Lung (tissue), 12 donors: ENCODE measurements around the gene RALGPS1. TPM values are rescaled to one million over a fixed set of nuclear protein-coding genes. Genes with fewer than 3 reads are reported as not detected.

ENCODE experiments used
- ATAC-seq: fragments of 200-7000 bp; cut with Tn5 transposase; one replicate; pipeline ENCODE4 v1.9.1; 2020; ENCODE audit warnings: moderate number of reproducible peaks; ENCODE audit not compliant: insufficient read depth, low FRiP score
- DNase-seq, 3 donors: peaks; one replicate each; pipeline ENCODE4 v3.0.0-alpha.2; 2013 to 2017
- H3K27ac ChIP-seq, 2 donors: one replicate each; pipeline ENCODE4 v1.5.1; 2013; ENCODE audit warnings: mild to moderate bottlenecking in 2 of 2, moderate library complexity in 2 of 2, control low read depth in 1 of 2, inconsistent platforms in 1 of 2, low read depth in 1 of 2, low read length in 1 of 2
- H3K27me3 ChIP-seq, 3 donors: one replicate each; pipeline ENCODE4 v1.5.1; 2013; ENCODE audit warnings: low read length in 2 of 3; ENCODE audit not compliant: control insufficient read depth in 3 of 3, insufficient read depth in 3 of 3
- H3K36me3 ChIP-seq, 4 donors: one replicate each; pipeline ENCODE4 v1.5.1; 2013; ENCODE audit warnings: low read length in 4 of 4, mild to moderate bottlenecking in 1 of 4, moderate library complexity in 1 of 4; ENCODE audit not compliant: control insufficient read depth in 4 of 4, insufficient read depth in 4 of 4
- H3K4me1 ChIP-seq, 5 donors: one replicate each; pipeline ENCODE4 v1.5.1; 2013; ENCODE audit warnings: low read length in 5 of 5, mild to moderate bottlenecking in 2 of 5, moderate library complexity in 1 of 5; ENCODE audit not compliant: control insufficient read depth in 5 of 5, insufficient read depth in 5 of 5
- H3K4me3 ChIP-seq: one replicate; pipeline ENCODE4 v1.5.1; 2013; ENCODE audit warnings: mild to moderate bottlenecking, control low read depth, moderate library complexity
- H3K9ac ChIP-seq, 2 donors: one replicate each; pipeline ENCODE4 v1.5.1; 2013; ENCODE audit warnings: low read length in 2 of 2, control low read depth in 1 of 2; ENCODE audit not compliant: insufficient read depth in 1 of 2
- H3K9me3 ChIP-seq, 4 donors: one replicate each; pipeline ENCODE4 v1.5.1; 2013; ENCODE audit warnings: low read length in 3 of 4, mild to moderate bottlenecking in 1 of 4, moderate library complexity in 1 of 4; ENCODE audit not compliant: control insufficient read depth in 4 of 4, insufficient read depth in 3 of 4
- WGBS, 2 donors: extraction: QIAGEN DNeasy Blood & Tissue Kit; methylation state at CpG; one replicate each; pipeline ENCODE4 v1.1.7; 2013; 5-methylcytosine and 5-hydroxymethylcytosine counted together
- polyA plus RNA-seq, 2 donors: library from polyadenylated mRNA; stranded (reverse); fragments of 200-250 nt; gene quantifications; one replicate each; pipeline ENCODE4 v1.2.1, GENCODE V29; 2013
- total RNA-seq, 2 donors: library from RNA; depleted of rRNA in 1 of 2; stranded (reverse); fragments of >200 nt in 1 of 2; gene quantifications; one replicate each; pipeline ENCODE4 v1.2.1, GENCODE V29; 2014 to 2021
- TF ChIP-seq, protein P1 (sequence below): IDR thresholded peaks from 2 replicates; pipeline ENCODE4 v1.5.1; 2012; ENCODE audit warnings: mild to moderate bottlenecking; ENCODE audit errors: control extremely low read depth, extremely low read depth
- donor health status: control.
- donor health status: control.
- donor health status: Bipolar disorder and iron deficiency.
- donor health status: healthy.
- donor health status: DM: yes; HTN: yes; CAD: no.

Gene RALGPS1
- total and polyA plus RNA-seq, 4 donors, result 3.5 to 30.3 (median 11.9) TPM

DNA sequence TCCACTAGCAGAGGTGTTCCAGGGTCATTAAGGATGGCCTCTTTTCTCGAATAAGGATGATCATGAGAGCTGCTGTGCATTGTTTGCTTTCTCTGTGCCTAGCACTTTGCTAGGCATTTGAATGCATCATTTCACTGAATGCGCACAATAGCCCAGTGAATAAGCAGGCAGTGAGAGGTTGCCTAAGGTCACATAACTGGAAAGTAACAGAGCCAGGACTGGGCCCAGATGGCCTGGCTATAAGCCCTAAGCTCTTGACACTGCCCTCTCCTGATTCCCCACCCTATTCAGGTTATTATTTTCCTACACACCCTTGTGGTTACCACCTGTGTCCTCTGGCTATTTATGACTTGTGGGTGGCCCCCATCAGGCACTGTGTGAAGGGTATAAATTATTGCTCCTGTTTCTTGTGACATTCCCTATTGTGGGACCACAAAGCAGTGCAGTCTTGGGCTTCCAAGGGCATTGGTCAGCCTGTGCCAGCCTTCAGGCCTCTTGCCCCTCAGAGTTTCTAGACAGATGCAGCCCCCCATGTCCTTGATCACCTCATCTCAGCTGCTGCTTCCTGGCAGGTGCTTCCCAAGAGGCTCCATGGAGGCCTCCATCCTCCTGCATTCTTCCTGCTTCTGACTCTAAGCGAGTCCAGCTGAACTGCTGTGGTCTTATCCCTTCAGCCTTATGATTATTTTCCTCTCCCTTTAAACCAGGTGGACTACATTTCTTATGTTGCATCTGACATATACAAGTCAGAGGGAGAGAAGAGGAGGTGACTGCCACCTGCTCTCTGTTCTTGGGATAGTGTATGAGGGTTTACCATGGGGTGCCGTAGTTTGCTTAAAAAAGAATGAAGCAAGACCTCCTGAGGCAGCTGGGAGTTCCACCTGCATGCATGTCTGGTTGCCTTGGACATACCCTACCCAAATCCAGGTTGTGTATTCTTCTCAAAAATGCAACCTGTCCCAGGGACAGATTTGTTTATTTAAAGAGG lies 160.3 kb downstream of the RALGPS1 start:
- H3K9me3 ChIP-seq, result peaks cover 0 to 7% (median 0%) of the 10 kb centered on the region in 4 donors
- H3K36me3 ChIP-seq, result peaks cover 0 to 3% (median 0%) of the 10 kb centered on the region in 4 donors
- TF ChIP-seq, protein P1, sequence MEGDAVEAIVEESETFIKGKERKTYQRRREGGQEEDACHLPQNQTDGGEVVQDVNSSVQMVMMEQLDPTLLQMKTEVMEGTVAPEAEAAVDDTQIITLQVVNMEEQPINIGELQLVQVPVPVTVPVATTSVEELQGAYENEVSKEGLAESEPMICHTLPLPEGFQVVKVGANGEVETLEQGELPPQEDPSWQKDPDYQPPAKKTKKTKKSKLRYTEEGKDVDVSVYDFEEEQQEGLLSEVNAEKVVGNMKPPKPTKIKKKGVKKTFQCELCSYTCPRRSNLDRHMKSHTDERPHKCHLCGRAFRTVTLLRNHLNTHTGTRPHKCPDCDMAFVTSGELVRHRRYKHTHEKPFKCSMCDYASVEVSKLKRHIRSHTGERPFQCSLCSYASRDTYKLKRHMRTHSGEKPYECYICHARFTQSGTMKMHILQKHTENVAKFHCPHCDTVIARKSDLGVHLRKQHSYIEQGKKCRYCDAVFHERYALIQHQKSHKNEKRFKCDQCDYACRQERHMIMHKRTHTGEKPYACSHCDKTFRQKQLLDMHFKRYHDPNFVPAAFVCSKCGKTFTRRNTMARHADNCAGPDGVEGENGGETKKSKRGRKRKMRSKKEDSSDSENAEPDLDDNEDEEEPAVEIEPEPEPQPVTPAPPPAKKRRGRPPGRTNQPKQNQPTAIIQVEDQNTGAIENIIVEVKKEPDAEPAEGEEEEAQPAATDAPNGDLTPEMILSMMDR, result no peak
- WGBS, 2 donors, result 61 to 75% methylated on average over 4 of the region's 4 CpGs
- peaks cover 4 to 29% (median 13%) of the 10 kb centered on the region in 5 donors for H3K4me1 ChIP-seq
- peak overlapping the region in 1 of 2 donors; percentile 64 for H3K27ac ChIP-seq
- no peak overlapping the region for H3K9ac ChIP-seq
- no peaks in the 10 kb centered on the region for H3K27me3 ChIP-seq
- H3K4me3 ChIP-seq, result no peak overlapping the region
- no peak for DNase-seq
- ATAC-seq, result no peak

GRCh38 chr9:127075624-127076372 lies 161.2 kb downstream of the RALGPS1 start:
- TF ChIP-seq, protein P1, result no peak
- peak in 2 of 3 donors; percentile 46 to 62 for DNase-seq
- H3K27ac ChIP-seq, result peak overlapping the region in 1 of 2 donors; percentile 50

DNA sequence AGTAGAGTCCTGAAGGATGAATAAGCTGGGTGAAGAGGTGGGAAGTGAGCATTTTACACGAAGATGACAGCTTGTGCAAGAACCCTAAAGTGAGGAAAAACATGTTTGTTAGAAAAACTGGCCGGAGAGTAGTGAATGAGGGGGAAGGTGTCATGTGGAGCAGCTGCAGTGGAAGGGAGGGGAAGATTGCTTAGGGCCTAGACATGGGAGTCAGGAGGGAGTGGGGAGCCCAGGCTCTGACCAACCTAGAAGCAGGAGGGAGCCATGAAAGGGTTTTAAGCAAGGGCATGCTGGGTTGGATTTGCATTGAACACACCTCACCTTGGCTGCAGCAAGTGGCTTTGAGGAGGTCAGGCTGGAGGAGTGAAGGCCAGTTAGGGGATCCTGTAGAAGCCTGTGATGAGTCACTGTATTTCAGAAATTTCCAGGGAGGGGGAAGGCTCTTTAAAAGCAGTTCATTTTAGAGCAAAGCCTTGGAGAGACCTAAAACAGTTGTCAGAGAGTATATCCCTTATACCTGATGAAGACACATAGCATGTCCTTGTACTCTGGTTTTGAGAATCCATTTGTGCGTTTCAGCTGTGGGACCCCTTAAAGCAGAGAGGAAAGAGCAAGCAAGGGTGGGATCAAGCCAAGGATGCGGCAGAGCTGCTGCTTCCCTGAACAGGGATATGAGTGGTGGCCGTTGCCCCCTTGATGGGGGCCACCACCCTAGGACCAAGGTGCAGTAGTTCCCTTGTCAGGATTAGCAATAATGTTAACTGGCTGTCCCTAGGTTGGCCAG lies 162.5 kb downstream of the RALGPS1 start:
- ATAC-seq, result no peak
- no peak overlapping the region for H3K4me3 ChIP-seq
- peaks cover 4 to 29% (median 13%) of the 10 kb centered on the region in 5 donors for H3K4me1 ChIP-seq
- 76 to 79% methylated on average over 5 of the region's 5 CpGs for WGBS, 2 donors
- DNase-seq, result no peak
- H3K27me3 ChIP-seq, result no peaks in the 10 kb centered on the region
- no peak overlapping the region for H3K27ac ChIP-seq
- no peak overlapping the region for H3K9ac ChIP-seq
- no peaks in the 10 kb centered on the region for H3K36me3 ChIP-seq
- peaks cover 0 to under 1% (median 0%) of the 10 kb centered on the region in 4 donors for H3K9me3 ChIP-seq
- TF ChIP-seq, protein P1, result no peak

More at GRCh38 chr9:127075624-127076372, 161.2 kb downstream of the RALGPS1 start:
- 42 to 63% methylated on average over 2 of the region's 2 CpGs for WGBS, 2 donors
- H3K27me3 ChIP-seq, result no peaks in the 10 kb centered on the region
- no peak overlapping the region for H3K9ac ChIP-seq
- no peak for ATAC-seq
- H3K4me1 ChIP-seq, result peaks cover 4 to 29% (median 13%) of the 10 kb centered on the region in 5 donors
- H3K4me3 ChIP-seq, result no peak overlapping the region
- peaks cover 0 to 3% (median 0%) of the 10 kb centered on the region in 4 donors for H3K36me3 ChIP-seq
- H3K9me3 ChIP-seq, result peaks cover 0 to 7% (median 0%) of the 10 kb centered on the region in 4 donors
